Astrocyte (in vitro differentiated cells and primary cell): ENCODE measurements around the gene ANKS6. TPM values are rescaled to one million over a fixed set of nuclear protein-coding genes. Genes with fewer than 3 reads are reported as not detected.
"Not testable (repeated sequence)": the region's sequence is repeated elsewhere in the genome, so short reads cannot be mapped to it uniquely, and the experiment has no call there.

Experiments
- DNase-seq: peaks from one replicate; pipeline ENCODE4 v3.0.0-alpha.2; 2010; ENCODE audit warnings: low read depth
- FAIRE-seq: peaks from 2 replicates; lab custom pipeline; 2011; peaks lifted over from hg19 to GRCh38; lab: Jason Lieb, UNC
- H2AFZ ChIP-seq: 2 replicates; pipeline ENCODE4 v1.6.0; 2012; ENCODE audit warnings: low read depth, low read length, inconsistent platforms
- H3K27ac ChIP-seq: 2 replicates; pipeline ENCODE4 v1.5.1; 2011; ENCODE audit warnings: low read depth, low read length, inconsistent platforms
- H3K27me3 ChIP-seq: 2 replicates; pipeline ENCODE4 v1.6.0; 2011; ENCODE audit warnings: low read length, inconsistent platforms; ENCODE audit not compliant: insufficient read depth
- H3K36me3 ChIP-seq: 2 replicates; pipeline ENCODE4 v1.5.1; 2011; ENCODE audit warnings: low read length, inconsistent platforms; ENCODE audit not compliant: insufficient read depth
- H3K4me1 ChIP-seq: 2 replicates; pipeline ENCODE4 v1.5.1; 2011; ENCODE audit warnings: low read length, inconsistent platforms; ENCODE audit not compliant: insufficient read depth
- H3K4me2 ChIP-seq: 2 replicates; pipeline ENCODE4 v1.6.0; 2012; ENCODE audit warnings: low read length, inconsistent platforms
- H3K4me3 ChIP-seq: 2 replicates; pipeline ENCODE4 v1.5.1; 2011; ENCODE audit warnings: low read depth, mild to moderate bottlenecking, low read length, inconsistent platforms; ENCODE audit not compliant: insufficient read depth
- H3K79me2 ChIP-seq: 2 replicates; pipeline ENCODE4 v1.6.0; 2012; ENCODE audit warnings: mild to moderate bottlenecking, low read length, inconsistent platforms; ENCODE audit not compliant: insufficient read depth
- H3K9ac ChIP-seq: 2 replicates; pipeline ENCODE4 v1.6.0; 2012; ENCODE audit warnings: mild to moderate bottlenecking, low read length, inconsistent platforms
- H3K9me3 ChIP-seq: 2 replicates; pipeline ENCODE4 v1.5.1; 2012; ENCODE audit warnings: low read depth, mild to moderate bottlenecking, low read length, inconsistent platforms; ENCODE audit not compliant: insufficient read depth
- H4K20me1 ChIP-seq: 2 replicates; pipeline ENCODE4 v1.6.0; 2012; ENCODE audit warnings: low read length, inconsistent platforms; ENCODE audit not compliant: insufficient read depth
- H3K27ac Mint-ChIP-seq: one replicate; pipeline ENCODE4 v1.8.0; 2021; ENCODE audit warnings: mild to moderate bottlenecking, mixed read lengths; ENCODE audit not compliant: unreplicated experiment
- H3K27me3 Mint-ChIP-seq: one replicate; pipeline ENCODE4 v1.8.0; 2021; ENCODE audit warnings: low read depth, mixed read lengths; ENCODE audit not compliant: unreplicated experiment
- H3K36me3 Mint-ChIP-seq: one replicate; pipeline ENCODE4 v1.8.0; 2021; ENCODE audit warnings: low read depth, mixed read lengths; ENCODE audit not compliant: unreplicated experiment
- H3K4me1 Mint-ChIP-seq: one replicate; pipeline ENCODE4 v1.8.0; 2021; ENCODE audit warnings: low read depth, mixed read lengths; ENCODE audit not compliant: unreplicated experiment
- H3K4me3 Mint-ChIP-seq: one replicate; pipeline ENCODE4 v1.8.0; 2021; ENCODE audit warnings: mild to moderate bottlenecking, moderate library complexity, mixed read lengths; ENCODE audit not compliant: unreplicated experiment
- H3K9me3 Mint-ChIP-seq: one replicate; pipeline ENCODE4 v1.8.0; 2021; ENCODE audit warnings: mild to moderate bottlenecking, mixed read lengths; ENCODE audit not compliant: unreplicated experiment
- EZH2 ChIP-seq: IDR thresholded peaks from 2 replicates; pipeline ENCODE4 v1.6.1; 2012; ENCODE audit warnings: mild to moderate bottlenecking, low read length, inconsistent platforms; ENCODE audit not compliant: insufficient read depth
- total RNA-seq: library from RNA; stranded (reverse); gene quantifications from 2 replicates; pipeline ENCODE4 v1.2.1, GENCODE V29; 2021
- TF ChIP-seq, protein P1 (sequence below): IDR thresholded peaks from 2 replicates; pipeline ENCODE4 v1.5.1; 2011; ENCODE audit warnings: low read depth, mild to moderate bottlenecking, inconsistent platforms, low read length, moderate library complexity; ENCODE audit not compliant: insufficient read depth

ANKS6 gene
- total RNA-seq, 1 donor from 2014 or later: 16.7 TPM

DNA sequence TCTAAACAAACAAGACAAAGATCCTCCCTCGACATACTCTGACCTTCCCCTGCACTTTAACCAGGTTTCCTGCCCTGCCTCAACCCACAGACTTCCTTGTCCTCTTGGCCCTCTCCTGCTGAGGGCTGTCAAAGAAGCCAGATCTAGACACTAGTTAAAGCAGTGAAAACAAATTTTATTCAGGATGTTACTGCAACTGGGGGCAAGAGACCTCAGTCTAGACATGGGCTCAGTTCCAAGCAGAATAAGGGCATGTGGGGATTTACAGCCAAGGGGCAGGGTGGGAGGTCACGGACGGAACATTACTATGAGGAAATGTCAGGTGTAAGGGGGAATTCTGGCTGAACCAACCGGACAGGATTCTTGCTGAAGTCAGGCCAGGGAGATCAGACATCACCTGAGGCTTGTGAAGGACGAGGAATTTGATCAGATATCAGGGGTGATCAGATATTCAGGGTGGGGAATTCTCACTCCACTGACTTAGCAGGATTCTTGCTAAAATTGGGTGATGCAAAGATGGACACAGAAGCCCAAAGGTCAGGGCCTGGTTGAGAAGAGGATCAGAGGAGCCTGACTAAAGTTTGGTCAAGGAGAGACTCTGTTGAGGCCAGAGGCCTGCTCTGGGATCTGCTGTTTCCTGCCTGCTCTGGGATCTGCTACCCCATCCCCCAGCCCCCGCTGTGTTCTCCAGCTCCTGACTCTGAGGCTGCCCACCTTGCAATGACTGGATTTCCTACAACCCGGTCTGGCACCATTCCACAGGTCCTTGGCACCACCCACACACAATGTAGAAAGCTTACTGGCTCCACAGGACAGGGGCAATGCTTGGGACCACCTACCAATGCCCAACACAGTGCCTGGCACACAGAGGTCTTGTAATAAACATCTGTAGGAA is 109.1 kb downstream of the ANKS6 start:
- H3K79me2 ChIP-seq: no peaks in the 10 kb centered on the region
- no peak overlapping the region for H3K4me3 Mint-ChIP-seq
- H2AFZ ChIP-seq: no peak overlapping the region
- H3K36me3 ChIP-seq: no peaks in the 10 kb centered on the region
- H3K4me3 ChIP-seq: no peak overlapping the region
- H3K36me3 Mint-ChIP-seq: no peaks in the 10 kb centered on the region
- H3K27me3 Mint-ChIP-seq: peaks cover 25% of the 10 kb centered on the region
- FAIRE-seq (no peak), DNase-seq (no peak)
- H3K27me3 ChIP-seq: peaks cover 16% of the 10 kb centered on the region
- no peak for TF ChIP-seq EZH2
- TF ChIP-seq, protein P1, sequence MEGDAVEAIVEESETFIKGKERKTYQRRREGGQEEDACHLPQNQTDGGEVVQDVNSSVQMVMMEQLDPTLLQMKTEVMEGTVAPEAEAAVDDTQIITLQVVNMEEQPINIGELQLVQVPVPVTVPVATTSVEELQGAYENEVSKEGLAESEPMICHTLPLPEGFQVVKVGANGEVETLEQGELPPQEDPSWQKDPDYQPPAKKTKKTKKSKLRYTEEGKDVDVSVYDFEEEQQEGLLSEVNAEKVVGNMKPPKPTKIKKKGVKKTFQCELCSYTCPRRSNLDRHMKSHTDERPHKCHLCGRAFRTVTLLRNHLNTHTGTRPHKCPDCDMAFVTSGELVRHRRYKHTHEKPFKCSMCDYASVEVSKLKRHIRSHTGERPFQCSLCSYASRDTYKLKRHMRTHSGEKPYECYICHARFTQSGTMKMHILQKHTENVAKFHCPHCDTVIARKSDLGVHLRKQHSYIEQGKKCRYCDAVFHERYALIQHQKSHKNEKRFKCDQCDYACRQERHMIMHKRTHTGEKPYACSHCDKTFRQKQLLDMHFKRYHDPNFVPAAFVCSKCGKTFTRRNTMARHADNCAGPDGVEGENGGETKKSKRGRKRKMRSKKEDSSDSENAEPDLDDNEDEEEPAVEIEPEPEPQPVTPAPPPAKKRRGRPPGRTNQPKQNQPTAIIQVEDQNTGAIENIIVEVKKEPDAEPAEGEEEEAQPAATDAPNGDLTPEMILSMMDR: no peak
- no peaks in the 10 kb centered on the region for H4K20me1 ChIP-seq
- H3K4me1 Mint-ChIP-seq: peaks cover 9% of the 10 kb centered on the region
- H3K4me2 ChIP-seq: no peak overlapping the region
- H3K9me3 ChIP-seq: no peaks in the 10 kb centered on the region
- no peaks in the 10 kb centered on the region for H3K4me1 ChIP-seq
- H3K27ac Mint-ChIP-seq: no peak overlapping the region
- no peaks in the 10 kb centered on the region for H3K9me3 Mint-ChIP-seq
- H3K27ac ChIP-seq: no peak overlapping the region
- no peak overlapping the region for H3K9ac ChIP-seq

DNA sequence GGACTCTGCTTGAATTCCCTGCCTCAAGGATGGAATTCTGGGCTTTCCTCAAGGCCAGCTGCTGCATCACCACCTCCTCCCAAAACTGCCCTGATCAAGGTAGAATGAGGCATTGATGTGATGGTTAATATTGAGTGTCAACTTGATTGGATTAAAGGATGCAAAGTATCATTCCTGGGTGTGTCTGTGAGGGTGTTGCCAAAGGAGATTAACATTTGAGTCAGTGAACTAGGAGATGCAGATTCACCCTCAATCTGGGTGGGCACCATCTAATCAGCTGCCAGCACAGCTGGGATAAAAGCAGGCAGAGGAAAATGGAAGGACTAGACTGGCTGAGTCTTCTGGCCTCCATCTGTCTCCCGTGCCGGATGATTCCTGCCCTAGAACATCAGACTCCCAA is 111.5 kb downstream of the ANKS6 start:
- H3K9me3 ChIP-seq, H3K36me3 Mint-ChIP-seq, H3K4me1 ChIP-seq, H3K4me3 Mint-ChIP-seq, H3K79me2 ChIP-seq, DNase-seq, H3K9ac ChIP-seq, H3K27ac ChIP-seq, H3K36me3 ChIP-seq, H3K4me3 ChIP-seq, H3K27me3 ChIP-seq, H3K4me1 Mint-ChIP-seq, H3K27ac Mint-ChIP-seq, H3K4me2 ChIP-seq, H4K20me1 ChIP-seq, H3K27me3 Mint-ChIP-seq, H2AFZ ChIP-seq, FAIRE-seq, H3K9me3 Mint-ChIP-seq: not testable (repeated sequence)

Other genes starting within 250 kb of the ANKS6 start
- 2.0 and 2.2 TPM in 2 replicates for gene GABBR2, start 87.6 kb downstream of the ANKS6 start, total RNA-seq
- 1.7 TPM in 2 replicates for gene GALNT12, start 11.1 kb upstream of the ANKS6 start, total RNA-seq
- gene COL15A1, start 147.4 kb upstream of the ANKS6 start, total RNA-seq: 5.6 and 11.7 TPM in 2 replicates